Heart left ventricle (tissue), 13 donors: ENCODE data around the gene EFNA5.

Source experiments
- CTCF ChIP-seq, 12 donors: fragments of 200-600 bp; sonication (generic) in 4 of 12; IDR thresholded peaks; one replicate each; pipeline versions ENCODE4 v1.5.0 to v1.8.0; 2018 to 2022; ENCODE audit warnings: antibody characterized with exemption in 12 of 12, mild to moderate bottlenecking in 5 of 12
- POLR2A ChIP-seq, 2 donors: fragments of 450-650 bp; IDR thresholded peaks; one replicate each; pipeline ENCODE4 v1.6.1; 2017; ENCODE audit warnings: antibody characterized with exemption in 2 of 2, mild to moderate bottlenecking in 2 of 2, moderate library complexity in 2 of 2
- donor health status: ischemic (EF 13 %, LVEDD 7.1; RV severe dilation, severe dysfunction).
- donor health status: DM: no; HTN: yes; CAD: no.
- donor health status: DM: no; HTN: no; CAD: no.
- donor health status: ischemic (EF 25% LVEDD 6.9; RV normal size, moderate dysfunction).
- donor health status: ischemic (EF 25% LVEDD 5.7; RV mildly dilated, moderate dysfunction).
- donor health status: ischemic (EF 35%, LVEDD 5.7; RV mildly dilated, moderate dysfunction).
- donor health status: nonischemic (EF 11% LVEDD 7.7; RV severe dilation, severe dysfunction).
- donor health status: DM: yes; HTN: yes; CAD: no.
- donor health status: PGD.
- donor health status: ischemic (EF 29% LVEDD 5.4; RV normal size, mild dysfunction).
- donor health status: nonischemic (EF 23%, LVEDD 6.1; RV moderate dilation, normal function).

- TF ChIP-seq CTCF (IDR thresholded peaks at IDR 0.05), result no peak
- TF ChIP-seq POLR2A (IDR thresholded peaks at IDR 0.05), result no peak
Measured at GRCh38 chr5:107598958-107599357, 71.8 kb downstream of the EFNA5 start.
